Endothelial cell of umbilical vein (primary cell): Measurements from ENCODE around the gene TNIP3. TPM values are rescaled to one million over a fixed set of nuclear protein-coding genes. Genes with fewer than 3 reads are reported as not detected.

ENCODE experiments used
- BruUV-seq: library from RNA; stranded (reverse); fragments of 400-500 nt; replicated peaks from 2 replicates; lab custom pipeline; 2021; lab: Mats Ljungman, UMichigan
- CTCF ChIA-PET: fragments of 300-600, 350-600 bp; sonication (Branson Sonifier 250); formaldehyde crosslinking; loops from one replicate; lab custom pipeline; 2021; ENCODE audit warnings: antibody characterized with exemption, inconsistent platforms; lab: Charles Lee
- POLR2A ChIA-PET: fragments of 300-600, 350-600 bp; sonication (Branson Sonifier 250); formaldehyde crosslinking; loops from one replicate; lab custom pipeline; 2021; ENCODE audit warnings: antibody characterized with exemption, inconsistent platforms; lab: Charles Lee
- DNase-seq: peaks from one replicate; pipeline ENCODE4 v3.0.0-alpha.2; 2011; ENCODE audit warnings: low read depth, low spot score
- FAIRE-seq: peaks from 2 replicates; lab custom pipeline; 2011; peaks lifted over from hg19 to GRCh38; lab: Jason Lieb, UNC
- H2AFZ ChIP-seq: 2 replicates; pipeline ENCODE4 v1.6.0; 2012; ENCODE audit warnings: low read depth, low read length, control low read depth, inconsistent platforms
- H3K27ac ChIP-seq: 2 replicates; pipeline ENCODE4 v1.5.1; 2011; ENCODE audit warnings: low read depth, mild to moderate bottlenecking, control low read depth, low read length, moderate library complexity; ENCODE audit not compliant: insufficient read depth
- H3K27me3 ChIP-seq, 2 experiments: 2 replicates each; pipeline versions ENCODE4 v1.6.0 to v1.6.1; 2011; ENCODE audit warnings: low read length in 2 of 2, mixed read lengths in 1 of 2; ENCODE audit not compliant: control insufficient read depth in 2 of 2, insufficient read depth in 2 of 2
- H3K36me3 ChIP-seq, 2 experiments: 2 replicates in 1 of 2; 3 replicates in 1 of 2; pipeline ENCODE4 v1.5.1; 2011; ENCODE audit warnings: low read length in 2 of 2, mild to moderate bottlenecking in 1 of 2, moderate library complexity in 1 of 2; ENCODE audit not compliant: control insufficient read depth in 2 of 2, insufficient read depth in 2 of 2; ENCODE audit errors: extremely low read depth in 1 of 2
- H3K4me1 ChIP-seq: 3 replicates; pipeline ENCODE4 v1.5.1; 2011; ENCODE audit warnings: mild to moderate bottlenecking, low read length; ENCODE audit not compliant: control insufficient read depth, insufficient read depth; ENCODE audit errors: extremely low read depth
- H3K4me2 ChIP-seq: 2 replicates; pipeline ENCODE4 v1.6.1; 2011; ENCODE audit warnings: low read length, control low read depth, mixed read lengths; ENCODE audit not compliant: insufficient read depth
- H3K4me3 ChIP-seq, 3 experiments: fragments of 200-600 bp in 1 of 3; sonication (generic), shearing (Covaris generic) in 1 of 3; replicated peaks in 1 of 3; 2 replicates each; pipeline ENCODE4 v1.5.1; 2011 to 2016; ENCODE audit warnings: control low read depth in 3 of 3, low read length in 3 of 3, mild to moderate bottlenecking in 2 of 3, inconsistent platforms in 1 of 3, low read depth in 1 of 3, moderate library complexity in 1 of 3; ENCODE audit not compliant: insufficient read depth in 1 of 3
- H3K79me2 ChIP-seq: 2 replicates; pipeline ENCODE4 v1.6.0; 2012; ENCODE audit warnings: low read length, inconsistent platforms; ENCODE audit not compliant: control insufficient read depth, insufficient read depth
- H3K9ac ChIP-seq: replicated peaks from 2 replicates; pipeline ENCODE3; 2011; ENCODE audit warnings: low read length, control low read depth; ENCODE audit not compliant: insufficient read depth; ENCODE audit errors: extremely low read depth
- H3K9me1 ChIP-seq: replicated peaks from 3 replicates; pipeline ENCODE4 v1.6.0; 2011; ENCODE audit warnings: mild to moderate bottlenecking, low read length; ENCODE audit not compliant: control insufficient read depth, insufficient read depth; ENCODE audit errors: extremely low read depth
- H3K9me3 ChIP-seq: replicated peaks from 2 replicates; pipeline ENCODE4 v1.5.1; 2012; ENCODE audit warnings: low read length, inconsistent platforms; ENCODE audit not compliant: control insufficient read depth, insufficient read depth
- H4K20me1 ChIP-seq: replicated peaks from 2 replicates; pipeline ENCODE3; 2011; ENCODE audit warnings: mild to moderate bottlenecking, low read length; ENCODE audit not compliant: control insufficient read depth, insufficient read depth; ENCODE audit errors: extremely low read depth
- CTCF ChIP-seq, 2 donors: IDR thresholded peaks; 1 replicate in 1 of 2; 2 replicates in 1 of 2; pipeline ENCODE4 v1.5.1; 2011; ENCODE audit warnings: low read length in 2 of 2, mild to moderate bottlenecking in 2 of 2, moderate library complexity in 2 of 2, control low read depth in 1 of 2, inconsistent platforms in 1 of 2, low read depth in 1 of 2; ENCODE audit not compliant: insufficient read depth in 1 of 2; ENCODE audit errors: extremely low read depth in 1 of 2
- EZH2 ChIP-seq: IDR thresholded peaks from 2 replicates; pipeline ENCODE4 v1.6.1; 2012; ENCODE audit warnings: borderline replicate concordance, low read depth, mild to moderate bottlenecking, moderate library complexity, low read length, inconsistent platforms; ENCODE audit not compliant: severe bottlenecking
- FOS ChIP-seq: IDR thresholded peaks from 2 replicates; pipeline ENCODE4 v1.6.1; 2011; ENCODE audit warnings: mild to moderate bottlenecking, low read length, moderate library complexity, borderline replicate concordance; ENCODE audit not compliant: insufficient read depth
- GATA2 ChIP-seq: IDR thresholded peaks from 2 replicates; pipeline ENCODE4 v1.7.0; 2011; ENCODE audit warnings: low read depth, mild to moderate bottlenecking, moderate library complexity, mixed read lengths, low read length; ENCODE audit not compliant: insufficient read length, insufficient read depth
- JUN ChIP-seq: IDR thresholded peaks from 2 replicates; pipeline ENCODE4 v1.6.1; 2011; ENCODE audit warnings: borderline replicate concordance, low read depth; ENCODE audit not compliant: insufficient read length, insufficient read depth
- MAX ChIP-seq: IDR thresholded peaks from 2 replicates; pipeline ENCODE4 v1.6.1; 2011; ENCODE audit not compliant: insufficient read depth, insufficient read length
- MYC ChIP-seq: IDR thresholded peaks from one replicate; pipeline ENCODE4 v1.6.1; 2011; ENCODE audit warnings: mild to moderate bottlenecking, low read depth, low read length
- POLR2A ChIP-seq: IDR thresholded peaks from 2 replicates; pipeline ENCODE4 v1.6.1; 2012; ENCODE audit warnings: low read depth, mild to moderate bottlenecking, control low read depth, low read length
- POLR2AphosphoS5 ChIP-seq: IDR thresholded peaks from 2 replicates; pipeline ENCODE4 v1.6.1; 2012; ENCODE audit warnings: low read depth, mild to moderate bottlenecking, control low read depth, low read length, moderate library complexity; ENCODE audit not compliant: insufficient read depth
- dilution Hi-C: fragments of 300-500 bp; cut with MboI; formaldehyde crosslinking; loops from one replicate; pipeline ENCODE4 v1.15.0; 2019; ENCODE audit warnings: low sequenced_read_pairs; ENCODE audit not compliant: extremely low pct_ligation_motif_present
- intact Hi-C: fragments of 100-400 bp; cut with micrococcal nuclease; formaldehyde crosslinking; loops from one replicate; pipeline ENCODE4 v1.10.0; 2022
- polyA plus RNA-seq, 4 experiments: library from polyadenylated mRNA; depleted of rRNA in 3 of 4; stranded (reverse) in 3 of 4; unstranded in 1 of 4; fragments of >200 nt; gene quantifications; 2 replicates each; pipeline versions ENCODE4 v1.2.1 to v1.2.3, GENCODE V29; 2011 to 2012; ENCODE audit warnings: missing spikeins in 1 of 4
- total RNA-seq: library from RNA; stranded (reverse); gene quantifications from 2 replicates; pipeline ENCODE4 v1.2.3, GENCODE V29; 2021

The TNIP3 gene
- total and polyA plus RNA-seq, 2 donors (not counting 3 experiments of a cell fraction or from before 2014, with no cell fraction given): not detected

- H3K4me2 ChIP-seq: no peak overlapping the region
- intact Hi-C loops: loop anchor here (5.0 kb wide), 1 partner anchor 546 kb away; no protein-coding TSS in a partner anchor
Measured at GRCh38 chr4:121191361-121191760, 27.2 kb upstream of the TNIP3 start.

More at GRCh38 chr4:121191361-121191760, 27.2 kb upstream of the TNIP3 start:
- dilution Hi-C loops: no loop called here
- ChIA-PET POLR2A (no interaction called here), CTCF (interaction anchor here (1.1 to 2.2 kb wide), 11 partner anchors 15 to 1036 kb away, joined by 3 to 54 read pairs (median 6); partner anchors contain the start of gene TNIP3)
- Histone ChIP-seq H3K27me3 (peaks cover 7 to 25% of the 10 kb centered on the region in 2 experiments), H3K4me3 (no peak overlapping the region), H3K79me2 (no peaks in the 10 kb centered on the region), H3K27ac (no peak overlapping the region), H3K9ac (no peak overlapping the region), H3K4me1 (no peaks in the 10 kb centered on the region), H3K9me1 (no peaks in the 10 kb centered on the region), H2AFZ (no peak overlapping the region), H4K20me1 (no peaks in the 10 kb centered on the region), H3K9me3 (no peaks in the 10 kb centered on the region), H3K36me3 (no peaks in the 10 kb centered on the region)
- no peak for TF ChIP-seq FOS
- no peak for TF ChIP-seq EZH2
- no peak for TF ChIP-seq POLR2AphosphoS5
- no peak for TF ChIP-seq MAX
- TF ChIP-seq MYC: no peak
- no peak for TF ChIP-seq POLR2A
- no peak for TF ChIP-seq JUN
- TF ChIP-seq GATA2: no peak
- no peak for TF ChIP-seq CTCF (IDR thresholded peaks at IDR 0.05; ENCODE audit: extremely low read depth in 1 of 2, insufficient read depth in 1 of 2, low read depth in 1 of 2, low read length in 2 of 2)
- DNase-seq (no peak), FAIRE-seq (no peak)
- BruUV-seq: no TSS peak
